ENCODE data around the gene SMYD3.

SMYD3 gene

DNA sequence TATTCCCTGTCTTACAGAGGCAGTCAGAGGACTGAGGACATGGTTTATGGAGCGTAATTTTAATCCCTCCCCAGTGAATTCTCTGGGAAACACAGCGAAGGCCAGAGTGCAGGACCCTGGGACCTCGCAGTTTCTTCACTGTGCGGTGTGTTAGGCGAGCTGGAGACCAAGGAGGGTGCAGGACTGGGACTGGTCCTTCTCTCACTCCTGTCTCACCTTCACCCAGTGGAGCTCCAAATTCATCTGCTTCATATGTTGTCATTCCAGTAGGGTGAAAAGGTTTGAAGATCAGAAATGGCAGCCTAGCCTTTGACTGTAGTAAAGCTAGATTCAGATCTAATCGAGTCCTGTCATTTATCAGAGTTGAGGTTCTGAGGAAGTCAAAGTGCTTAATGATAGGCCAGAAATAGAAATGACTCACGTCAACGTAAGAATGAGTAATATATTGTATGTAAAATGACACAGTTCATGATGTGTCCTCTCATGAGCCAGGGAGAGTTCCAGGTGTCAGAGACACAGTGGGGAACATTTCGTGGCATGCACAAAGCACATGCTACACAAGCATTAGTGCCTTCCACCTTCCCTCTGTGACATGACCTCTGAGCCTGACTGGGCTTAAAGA, 647.5 kb downstream of the SMYD3 start:
- no peak for DNase-seq (ENCODE audit: low read depth in 3 of 3, low spot score in 1 of 3)

DNA sequence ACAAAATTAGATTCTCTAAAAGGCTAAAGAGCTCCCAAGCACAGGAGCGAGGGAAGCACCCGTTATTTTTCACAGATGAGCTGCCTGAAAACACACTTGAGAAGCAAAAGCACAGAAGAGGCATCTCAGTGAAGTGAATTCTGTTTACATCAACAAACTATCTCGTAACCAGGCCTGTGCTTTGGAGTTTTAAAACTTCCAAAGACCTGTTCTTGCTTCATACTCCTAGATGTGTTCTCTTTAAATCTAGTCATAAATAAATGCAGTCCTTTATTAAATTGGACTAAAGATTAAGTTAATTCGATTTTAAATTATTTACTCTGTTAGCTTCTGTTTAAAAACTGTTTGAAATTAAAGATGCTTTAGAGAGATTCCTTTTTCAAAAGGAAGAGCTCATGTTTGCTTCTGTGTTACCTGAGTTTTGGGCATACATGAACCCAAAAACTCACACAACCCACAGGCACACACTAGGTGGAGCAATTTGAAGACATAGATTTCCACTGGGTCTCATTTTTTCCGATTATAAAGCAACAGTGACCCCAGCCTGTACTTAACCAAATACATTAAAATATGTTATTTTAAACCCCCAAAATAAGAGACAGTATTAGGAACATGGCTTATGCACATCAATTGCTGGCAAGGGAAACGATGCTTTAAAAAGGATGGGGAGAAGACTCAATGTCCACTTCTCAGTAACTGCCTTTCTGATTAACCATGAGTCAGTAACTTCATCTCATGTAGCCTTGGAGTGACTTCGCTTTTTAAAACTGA, 648.2 kb downstream of the SMYD3 start:
- no peak for DNase-seq (ENCODE audit: low read depth in 3 of 3, low spot score in 1 of 3)

DNA sequence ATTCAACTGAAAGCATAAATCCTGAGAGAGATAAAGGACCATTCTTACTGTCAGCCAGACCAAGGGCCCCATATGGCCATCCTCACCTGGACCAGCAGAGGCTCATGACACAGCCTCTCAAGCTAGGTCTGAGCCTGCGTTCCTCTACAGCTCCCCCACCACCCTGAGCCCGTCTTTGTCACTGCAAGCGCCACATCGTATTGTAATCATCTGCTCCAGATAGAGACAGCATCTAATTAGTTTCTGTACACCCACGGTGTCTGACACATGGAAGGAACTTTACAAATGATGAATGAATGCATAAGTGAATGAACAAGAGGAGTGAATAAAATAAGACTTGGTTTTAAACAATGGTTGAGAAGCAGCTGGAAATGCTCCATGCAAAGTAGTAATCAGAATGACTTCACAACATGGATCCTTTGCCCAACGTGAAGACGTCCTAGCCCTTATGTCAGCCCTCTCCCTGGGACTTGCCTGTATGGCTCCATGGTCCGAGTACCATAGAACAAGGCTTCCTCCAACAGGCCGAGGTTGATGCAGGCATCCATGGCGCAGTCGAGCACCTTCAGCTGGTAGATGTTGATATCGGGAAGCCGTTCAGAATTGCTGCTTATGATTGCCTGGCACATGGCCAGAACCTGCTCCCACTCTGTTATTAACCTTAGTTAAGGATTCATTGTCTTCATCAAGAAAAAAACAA, 648.9 kb downstream of the SMYD3 start:
- DNase-seq (ENCODE audit: low read depth in 3 of 3, low spot score in 1 of 3) = no peak

DNA sequence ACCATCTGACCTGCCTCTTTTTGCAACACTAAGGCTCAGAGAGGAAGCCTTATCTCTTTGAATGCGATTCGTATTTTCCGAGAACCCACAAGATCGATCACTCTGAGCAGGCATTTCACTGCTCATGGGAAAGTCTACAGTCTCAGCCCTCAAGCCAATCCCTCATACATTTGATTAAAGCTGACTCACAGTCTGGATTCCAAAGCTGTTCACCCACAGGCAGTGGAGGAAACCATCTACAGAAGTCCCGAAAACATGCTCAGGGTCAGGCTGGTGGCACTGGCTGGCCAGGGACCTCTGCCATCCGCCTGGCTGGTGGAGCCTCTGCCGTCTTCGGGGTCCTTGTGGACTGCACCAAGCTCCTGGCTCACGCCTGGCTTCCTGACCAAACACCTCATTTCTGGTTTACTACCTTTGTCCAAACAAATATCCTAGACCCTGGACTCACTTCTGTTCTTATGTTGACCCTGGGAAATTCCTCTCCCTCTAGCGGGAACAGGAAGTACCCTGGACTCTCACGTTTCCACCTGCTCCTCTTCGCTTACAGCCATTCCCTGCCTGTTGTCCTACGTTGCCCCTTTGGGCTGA, 650.0 kb downstream of the SMYD3 start:
- no peak for DNase-seq (ENCODE audit: low read depth in 3 of 3, low spot score in 1 of 3)

DNA sequence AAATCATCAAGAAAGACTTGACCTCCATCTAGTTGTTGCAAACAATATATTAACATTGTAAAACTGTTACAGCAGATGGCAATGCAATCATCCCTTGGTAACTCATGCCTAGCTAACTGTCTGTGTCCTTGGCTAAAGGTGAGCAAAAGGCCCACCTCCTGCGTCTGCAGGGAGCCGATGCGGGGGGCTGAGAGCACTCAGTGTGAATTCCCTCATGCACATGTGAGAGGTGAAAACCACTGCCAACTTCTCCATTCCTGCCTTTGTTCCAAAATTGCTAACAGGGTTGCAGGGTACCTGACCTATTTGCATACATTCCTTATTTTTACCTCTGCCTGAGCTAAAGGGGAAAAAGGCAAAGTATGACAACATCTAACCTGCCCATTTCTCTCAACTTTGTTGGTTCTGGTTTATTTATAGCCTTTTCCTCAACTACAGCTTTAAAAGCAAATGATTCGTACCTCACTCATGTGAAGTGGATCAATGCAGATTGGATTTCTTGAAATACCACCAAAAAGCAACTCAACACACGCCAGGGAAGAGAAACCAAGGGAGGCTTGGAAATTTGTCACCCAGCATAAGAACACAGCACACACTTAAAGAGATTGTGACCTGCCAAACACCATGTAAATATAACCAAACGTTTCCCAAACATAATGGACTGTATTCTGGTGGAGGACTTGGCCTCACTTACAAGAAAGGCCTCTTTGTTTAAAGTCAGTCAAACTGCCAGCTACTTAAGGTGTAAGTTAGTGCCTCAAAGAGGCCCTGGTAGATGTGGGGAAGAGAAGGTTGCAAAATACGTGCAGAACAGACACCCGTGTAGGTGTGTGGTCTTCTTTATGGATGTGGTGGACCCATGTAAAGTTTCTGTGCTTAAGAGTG, 651.0 kb downstream of the SMYD3 start:
- DNase-seq (ENCODE audit: low read depth in 3 of 3, low spot score in 1 of 3) = no peak

DNA sequence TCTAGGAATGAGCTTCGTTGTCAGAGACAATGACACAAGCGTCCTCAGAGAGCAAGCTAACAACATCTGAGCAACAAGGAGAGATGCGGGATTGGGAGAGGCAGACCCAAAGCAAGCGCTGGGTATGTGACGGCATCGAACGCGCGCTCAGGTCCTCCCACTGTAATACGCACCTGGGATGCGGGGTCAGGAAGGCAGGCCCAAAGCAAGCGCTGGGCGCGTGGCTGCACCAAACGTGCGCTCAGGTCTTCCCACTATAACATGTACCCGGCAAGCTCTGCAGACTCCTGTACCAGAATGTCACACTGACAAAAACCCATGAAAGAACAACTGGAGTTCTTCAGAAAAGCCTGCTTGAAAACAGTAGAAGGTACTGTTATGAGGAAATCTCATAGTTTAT, 653.8 kb downstream of the SMYD3 start:
- DNase-seq (ENCODE audit: low read depth in 3 of 3, low spot score in 1 of 3) = no peak

DNA sequence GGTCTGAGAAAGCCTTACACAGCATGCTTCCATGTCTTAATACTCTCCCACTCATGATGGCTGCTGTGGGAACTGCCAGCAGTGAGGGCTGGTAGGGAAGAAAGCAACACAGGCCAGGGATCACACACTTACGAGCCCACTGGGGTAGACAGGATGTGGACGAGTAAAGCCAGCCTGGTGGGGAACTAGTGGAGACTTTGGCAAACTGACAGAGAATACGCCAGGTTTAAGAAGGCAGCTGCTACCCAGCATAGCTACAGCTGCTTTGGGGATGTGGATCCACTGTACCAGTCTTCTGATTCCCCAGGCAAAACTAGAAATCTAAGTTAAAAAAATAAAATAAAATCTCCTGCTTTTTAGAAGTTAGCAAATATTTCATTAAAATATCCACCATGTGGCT, 664.0 kb downstream of the SMYD3 start:
- DNase-seq (ENCODE audit: low read depth in 3 of 3, low spot score in 1 of 3) = no peak

DNA sequence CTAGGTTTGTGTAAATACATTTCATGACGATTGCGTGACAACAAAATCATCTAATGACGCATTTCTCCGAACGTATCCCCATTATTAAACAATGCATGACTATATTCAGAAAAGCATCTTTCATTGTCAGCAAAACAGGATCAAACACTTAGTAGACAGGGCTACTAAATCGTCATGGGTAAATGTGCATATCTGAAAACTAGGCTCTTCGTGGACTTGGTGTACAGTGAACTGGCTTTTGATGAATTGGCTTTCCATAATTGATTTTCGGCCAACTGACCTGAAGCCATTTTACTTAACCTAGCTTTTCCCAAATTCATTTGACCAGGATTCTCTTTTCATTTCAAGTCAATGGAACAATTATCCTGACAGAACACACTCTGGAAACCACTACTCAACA, 665.0 kb downstream of the SMYD3 start:
- DNase-seq (ENCODE audit: low read depth in 3 of 3, low spot score in 1 of 3) = no peak

DNA sequence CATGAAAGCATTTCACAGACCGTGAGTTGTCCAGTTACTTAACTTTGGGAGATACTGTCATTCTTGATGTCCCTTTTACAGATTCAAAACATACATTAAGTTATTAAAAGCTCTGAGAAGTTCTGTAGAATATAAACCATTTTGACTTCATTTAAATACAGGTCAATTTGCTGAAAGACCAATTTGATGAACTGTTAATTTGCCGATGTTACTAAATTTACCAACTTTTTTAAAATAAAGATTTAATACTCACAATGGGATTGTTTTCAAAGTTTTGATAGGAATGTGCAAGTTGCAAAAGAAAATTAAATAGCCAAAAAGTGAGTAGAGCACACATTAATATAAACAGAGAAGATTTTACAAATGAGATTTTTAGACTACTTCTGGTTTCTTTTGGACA, 666.1 kb downstream of the SMYD3 start:
- DNase-seq (ENCODE audit: low read depth in 3 of 3, low spot score in 1 of 3) = no peak

DNA sequence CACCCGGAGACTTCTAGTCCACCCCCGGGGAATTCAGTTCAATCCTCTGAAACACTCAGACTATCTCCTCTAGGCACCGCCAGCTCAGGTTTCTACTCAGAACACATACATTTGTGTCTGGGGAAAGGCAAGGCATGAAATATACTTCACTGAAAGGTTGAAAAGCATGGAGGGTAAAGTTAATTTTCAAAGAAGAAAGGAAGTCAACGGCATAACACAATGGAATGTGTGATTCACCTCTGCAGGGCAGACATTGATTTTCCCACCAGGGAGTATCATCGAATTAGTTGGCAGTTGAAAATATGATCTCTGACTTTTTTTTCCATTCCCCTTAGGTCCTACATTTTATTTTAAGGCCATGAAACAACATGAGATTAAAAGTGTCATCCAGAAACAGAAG, 669.4 kb downstream of the SMYD3 start:
- DNase-seq (ENCODE audit: low read depth in 3 of 3, low spot score in 1 of 3) = no peak

DNA sequence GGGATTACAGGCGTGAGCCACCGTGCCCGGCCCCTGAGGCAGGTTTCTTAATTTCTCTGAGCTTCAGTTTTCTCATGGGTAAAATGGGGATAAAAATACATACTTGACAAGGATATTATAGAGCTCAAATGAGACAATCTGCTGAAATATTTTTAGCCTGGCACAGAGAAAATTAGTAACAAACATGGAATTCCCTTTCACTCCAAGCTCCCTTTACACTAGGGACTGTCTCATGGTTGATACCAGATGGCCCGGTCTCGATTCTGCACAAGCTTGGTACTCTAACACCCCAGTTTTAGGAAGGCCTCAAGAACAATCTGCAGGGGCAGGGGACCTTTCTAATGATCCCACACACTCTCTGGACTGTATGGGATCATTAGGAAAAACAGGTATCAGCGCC, 671.7 kb downstream of the SMYD3 start:
- DNase-seq (ENCODE audit: low read depth in 3 of 3, low spot score in 1 of 3) = no peak

DNA sequence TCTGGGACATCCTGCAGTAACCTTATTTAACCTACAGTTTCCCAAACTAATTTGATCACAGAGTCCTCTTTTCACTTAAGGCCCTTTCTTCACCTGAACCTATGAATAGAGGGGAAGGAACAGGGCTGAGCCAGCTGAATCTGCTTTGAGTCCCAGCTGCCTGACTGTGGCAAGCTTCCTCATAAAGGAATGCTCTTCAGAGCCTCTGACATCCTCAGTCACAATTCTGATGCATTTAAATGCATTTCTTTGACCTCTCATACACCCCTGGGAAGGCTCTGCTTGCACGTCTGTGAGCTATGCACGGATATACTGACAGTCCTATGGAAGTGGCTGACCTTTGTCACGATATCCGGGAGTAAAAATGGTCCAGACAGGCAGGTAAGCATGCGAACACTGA, 673.1 kb downstream of the SMYD3 start:
- DNase-seq (ENCODE audit: low read depth in 3 of 3, low spot score in 1 of 3) = no peak

DNA sequence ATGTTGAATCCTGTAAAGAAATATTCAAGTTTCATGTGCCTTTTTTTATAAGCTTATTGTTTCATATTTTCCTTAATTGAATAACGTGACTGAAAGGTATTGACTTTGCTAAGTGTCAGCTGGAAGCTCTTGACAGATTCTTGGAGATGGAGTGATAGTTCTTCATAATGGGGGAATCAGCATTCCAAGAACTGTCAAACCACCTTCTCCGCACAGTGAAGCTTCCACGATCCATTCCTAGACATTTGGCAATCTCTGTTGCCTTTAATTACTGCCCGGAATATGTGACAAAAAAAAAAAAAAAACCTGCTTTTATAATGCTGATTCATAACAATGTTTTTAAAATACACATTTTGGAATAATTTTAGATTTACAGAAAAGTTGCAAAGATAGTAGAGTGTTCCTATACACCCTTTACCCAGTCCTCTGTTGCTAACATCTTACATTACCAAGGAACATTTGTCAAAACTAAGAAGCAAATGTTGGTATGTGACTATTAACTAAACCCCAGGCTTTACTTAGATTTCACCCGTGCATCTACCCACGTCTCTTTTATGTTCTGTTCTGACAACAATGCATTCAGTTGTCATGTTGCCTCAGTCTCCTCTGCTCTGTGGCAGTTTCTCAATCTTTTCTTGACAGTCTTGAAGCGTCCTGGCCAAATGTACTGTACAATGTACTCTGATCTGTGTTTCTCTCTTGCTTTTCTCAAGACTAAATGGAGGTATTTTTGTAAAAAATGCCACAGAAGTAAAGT, 674.1 kb downstream of the SMYD3 start:
- DNase-seq (ENCODE audit: low read depth in 3 of 3, low spot score in 1 of 3) = no peak

DNA sequence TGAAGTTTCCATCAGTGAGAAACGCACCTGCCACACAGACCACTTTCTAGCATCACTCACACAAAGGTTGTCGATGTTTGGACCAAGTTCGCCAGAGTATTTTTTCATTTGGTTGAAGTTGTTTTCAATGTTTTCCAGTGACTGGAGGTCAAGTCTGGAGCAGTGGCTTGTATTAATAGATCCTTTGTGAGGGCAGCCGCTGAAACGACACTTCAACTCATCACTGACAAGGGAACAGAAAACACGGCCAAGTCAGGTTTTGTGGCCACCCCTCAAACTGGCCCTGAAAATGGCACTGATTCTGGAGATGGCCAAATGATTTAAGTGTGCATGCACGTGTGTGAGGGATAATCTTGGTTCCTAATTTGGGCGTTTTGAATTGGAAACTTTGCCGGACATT, 675.6 kb downstream of the SMYD3 start:
- DNase-seq (ENCODE audit: low read depth in 3 of 3, low spot score in 1 of 3) = no peak

DNA sequence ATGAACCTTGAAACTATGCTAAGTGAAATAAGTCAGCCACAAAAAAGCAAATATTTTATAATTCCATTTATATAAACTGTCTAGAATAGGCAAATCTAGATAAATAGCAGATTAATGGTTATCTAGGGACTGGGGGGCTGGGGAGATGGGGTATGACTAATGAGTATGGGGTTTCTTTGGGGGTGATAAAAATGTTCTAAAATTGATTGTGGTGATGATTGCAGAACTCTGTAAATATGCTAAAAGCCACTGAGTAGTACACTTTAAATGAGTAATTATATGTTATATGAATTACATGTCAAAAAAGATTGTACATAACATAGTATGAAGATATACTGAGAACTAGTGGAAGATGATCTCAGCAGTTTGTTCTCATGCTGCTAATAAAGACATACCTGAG, 677.3 kb downstream of the SMYD3 start:
- no peak for DNase-seq (ENCODE audit: low read depth in 3 of 3, low spot score in 1 of 3)

DNA sequence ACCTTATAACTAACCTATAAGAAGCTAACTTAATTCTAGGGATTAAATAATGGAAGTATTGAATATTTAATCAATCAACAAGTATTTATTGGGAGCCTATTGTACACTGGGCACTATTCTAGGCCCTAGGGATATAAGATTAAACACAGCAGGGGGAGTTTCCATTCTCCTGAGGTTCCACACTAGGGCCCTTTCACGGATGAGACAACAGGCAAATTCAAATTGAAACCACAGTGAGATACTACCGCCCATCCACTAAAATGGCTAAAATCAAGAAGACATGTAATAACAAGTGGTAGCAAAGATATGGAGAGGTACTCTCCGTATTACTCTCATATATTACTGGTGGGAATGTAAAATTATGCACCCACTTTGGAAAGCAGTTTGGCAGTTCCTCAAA, 677.9 kb downstream of the SMYD3 start:
- DNase-seq (ENCODE audit: low read depth in 3 of 3, low spot score in 1 of 3) = no peak

DNA sequence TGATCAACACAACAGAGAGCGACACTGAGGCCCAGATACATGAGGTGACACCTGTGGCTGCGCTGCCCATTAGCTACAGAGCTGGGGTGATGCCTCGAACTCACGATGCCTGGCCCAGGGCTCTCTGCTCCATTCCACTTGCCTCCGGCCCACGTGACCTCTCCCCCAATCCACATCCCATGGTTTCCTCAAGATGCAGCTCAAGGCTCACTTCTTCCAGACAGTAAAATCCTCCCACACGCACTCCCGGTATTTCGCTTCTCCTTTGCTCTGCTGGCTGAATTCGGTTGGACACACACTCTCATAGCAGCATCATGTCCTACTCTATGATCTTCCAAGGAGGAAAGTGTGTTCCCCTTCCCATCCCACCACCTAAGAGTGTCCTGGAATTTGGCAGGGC, 679.8 kb downstream of the SMYD3 start:
- DNase-seq (ENCODE audit: low read depth in 3 of 3, low spot score in 1 of 3) = no peak

DNA sequence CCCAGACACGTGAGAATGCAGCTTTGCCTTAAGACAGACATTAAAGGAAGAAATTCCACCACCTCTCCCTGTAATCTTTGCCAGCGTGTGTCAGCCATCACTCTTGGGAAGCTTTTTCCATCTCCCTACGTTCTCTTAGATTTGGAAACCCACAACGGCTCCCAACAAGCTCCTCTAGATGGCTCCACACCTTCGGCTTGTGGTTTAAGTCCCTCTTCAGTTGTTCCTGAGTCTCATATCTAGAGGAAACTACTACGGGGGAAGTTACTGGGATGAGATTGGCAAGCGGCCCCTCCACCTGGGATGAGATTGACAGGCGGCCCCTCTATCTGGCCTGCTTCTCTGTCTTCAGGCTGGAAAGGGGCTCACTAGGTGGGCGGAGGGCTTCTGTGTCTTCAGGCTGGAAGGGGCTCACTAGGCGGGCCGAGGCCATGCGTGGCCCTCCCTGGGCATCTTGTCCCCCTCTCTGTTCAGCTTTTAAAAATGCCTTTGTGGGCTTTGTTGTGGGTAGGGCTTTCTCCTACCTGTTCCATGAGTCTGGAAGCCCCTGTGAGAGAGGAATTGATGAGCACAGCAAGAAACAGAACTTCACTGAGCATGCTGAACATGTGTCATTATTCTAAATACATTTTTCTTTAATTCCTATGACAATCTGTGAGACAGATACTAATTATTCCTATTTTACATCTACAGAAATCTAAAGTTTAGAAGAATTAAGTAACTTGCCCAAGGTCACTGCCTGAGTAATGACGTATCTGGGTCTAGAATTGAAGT, 681.8 kb downstream of the SMYD3 start:
- DNase-seq (ENCODE audit: low read depth in 3 of 3, low spot score in 1 of 3) = no peak

DNA sequence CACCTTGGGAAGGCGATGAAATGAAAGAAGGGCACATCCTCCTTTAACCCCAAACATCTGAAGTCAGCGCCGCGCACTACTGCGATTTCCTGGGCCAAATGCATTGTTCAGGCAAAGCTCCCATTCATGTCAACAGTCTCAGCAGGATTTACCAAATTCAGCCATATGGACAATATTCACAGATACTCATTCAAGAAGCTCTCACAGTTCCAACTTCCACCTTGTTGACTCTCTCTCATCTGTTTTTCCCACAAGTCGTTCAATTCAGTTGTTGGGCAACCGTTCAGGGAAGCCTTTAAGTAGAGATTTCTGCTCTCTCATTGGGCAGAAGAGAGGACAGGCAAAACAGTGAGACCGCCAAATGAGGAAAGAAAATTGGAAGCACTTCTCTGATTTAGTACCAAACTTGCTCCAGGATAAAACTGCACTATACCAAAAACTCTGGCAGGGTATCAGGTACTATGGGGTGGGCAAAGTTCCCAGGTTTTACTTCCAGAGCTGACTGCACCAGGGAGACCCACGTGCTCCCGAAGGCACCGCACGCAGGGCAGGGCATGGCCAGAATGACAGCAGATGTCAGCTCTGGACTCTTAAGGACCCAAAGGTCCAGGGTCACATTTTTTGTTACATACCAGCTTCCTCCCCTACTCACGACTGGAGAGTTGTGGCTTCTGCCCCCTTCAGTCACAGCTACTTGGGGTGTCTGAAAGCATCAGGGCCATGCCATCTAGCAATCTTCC, 683.5 kb downstream of the SMYD3 start:
- DNase-seq (ENCODE audit: low read depth in 3 of 3, low spot score in 1 of 3) = no peak

All from stimulated activated CD4-positive, alpha-beta T cell treated with anti-CD3 and anti-CD28 coated beads, TNF-alpha, amount 100 ng/mL, for 1 hour (primary cell).